ENCODE results near the gene PFKL.
"Not testable (repeated sequence)": the region's sequence is repeated elsewhere in the genome, so short reads cannot be mapped to it uniquely, and the experiment has no call there.

The PFKL gene

GRCh38 chr21:44279354-44280260, 20.2 kb upstream of the PFKL start:
- DNase-seq: no peak

- no peak for DNase-seq
Observed at GRCh38 chr21:44281801-44282200, 18.1 kb upstream of the PFKL start.

GRCh38 chr21:44282370-44282769, 17.5 kb upstream of the PFKL start:
- DNase-seq: no peak

- not testable (repeated sequence) for DNase-seq
Observed at GRCh38 chr21:44283211-44283785, 16.6 kb upstream of the PFKL start.

GRCh38 chr21:44283948-44284347, 15.9 kb upstream of the PFKL start:
- no peak for DNase-seq

- no peak for DNase-seq
Observed at GRCh38 chr21:44285138-44285992, 14.5 kb upstream of the PFKL start, which contains the start of gene AIRE. TSS of gene AIRE (plus strand) at chr21:44285876. CDS start at chr21:44286007, 131 bp downstream.

- no peak for DNase-seq
Observed at GRCh38 chr21:44286086-44286715, 13.7 kb upstream of the PFKL start.

GRCh38 chr21:44286716-44287632, 12.9 kb upstream of the PFKL start:
- no peak for DNase-seq

- no peak for DNase-seq
Observed at GRCh38 chr21:44288251-44289110, 11.4 kb upstream of the PFKL start.

GRCh38 chr21:44289381-44290010, 10.4 kb upstream of the PFKL start:
- DNase-seq: no peak

GRCh38 chr21:44290327-44291077, 9.4 kb upstream of the PFKL start:
- DNase-seq: no peak

- no peak for DNase-seq
Observed at GRCh38 chr21:44291078-44291935, 8.5 kb upstream of the PFKL start.

GRCh38 chr21:44291936-44292811, 7.7 kb upstream of the PFKL start:
- DNase-seq: no peak

GRCh38 chr21:44292812-44293195, 7.0 kb upstream of the PFKL start:
- no peak for DNase-seq

- peak; percentile 48 to 66 for DNase-seq
Observed at GRCh38 chr21:44293551-44294231, 6.2 kb upstream of the PFKL start.

- peak; percentile 17 to 36 for DNase-seq
Observed at GRCh38 chr21:44294391-44295162, 5.3 kb upstream of the PFKL start.

All from CD4-positive, alpha-beta T cell treated with Interleukin-4 for 1 hour (primary cell).